ENCODE measurements around the gene XKRX. TPM values are rescaled to one million over a fixed set of nuclear protein-coding genes. Genes with fewer than 3 reads are reported as not detected.

XKRX gene
- total RNA-seq, 4 donors from 2014 or later, result 0.13 to 0.90 (median 0.16) TPM; not detected in 1

DNA sequence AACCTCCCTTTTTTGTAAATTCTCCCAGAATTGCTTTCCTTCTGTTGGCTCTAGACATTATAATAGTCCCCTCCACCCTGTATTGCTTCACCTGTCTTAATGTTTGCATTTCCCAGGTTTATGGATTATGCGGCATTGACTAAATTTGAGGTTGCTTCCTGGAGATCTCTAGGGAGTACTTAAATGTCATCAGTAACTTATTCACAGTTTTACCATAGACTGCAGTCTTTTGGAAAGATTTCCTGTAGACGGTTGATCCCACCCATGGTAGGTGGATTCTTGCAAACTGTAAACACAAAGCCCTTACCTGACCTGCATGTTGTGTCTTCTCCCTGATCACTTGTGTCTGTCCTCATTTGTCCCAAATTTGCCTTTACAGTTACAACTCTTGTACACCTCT is 48.3 kb downstream of the XKRX start:
- peaks cover 0 to 8% (median 0%) of the 10 kb centered on the region in 3 donors for H3K27me3 ChIP-seq
- no peaks in the 10 kb centered on the region for H3K36me3 ChIP-seq
- TF ChIP-seq, protein P1, sequence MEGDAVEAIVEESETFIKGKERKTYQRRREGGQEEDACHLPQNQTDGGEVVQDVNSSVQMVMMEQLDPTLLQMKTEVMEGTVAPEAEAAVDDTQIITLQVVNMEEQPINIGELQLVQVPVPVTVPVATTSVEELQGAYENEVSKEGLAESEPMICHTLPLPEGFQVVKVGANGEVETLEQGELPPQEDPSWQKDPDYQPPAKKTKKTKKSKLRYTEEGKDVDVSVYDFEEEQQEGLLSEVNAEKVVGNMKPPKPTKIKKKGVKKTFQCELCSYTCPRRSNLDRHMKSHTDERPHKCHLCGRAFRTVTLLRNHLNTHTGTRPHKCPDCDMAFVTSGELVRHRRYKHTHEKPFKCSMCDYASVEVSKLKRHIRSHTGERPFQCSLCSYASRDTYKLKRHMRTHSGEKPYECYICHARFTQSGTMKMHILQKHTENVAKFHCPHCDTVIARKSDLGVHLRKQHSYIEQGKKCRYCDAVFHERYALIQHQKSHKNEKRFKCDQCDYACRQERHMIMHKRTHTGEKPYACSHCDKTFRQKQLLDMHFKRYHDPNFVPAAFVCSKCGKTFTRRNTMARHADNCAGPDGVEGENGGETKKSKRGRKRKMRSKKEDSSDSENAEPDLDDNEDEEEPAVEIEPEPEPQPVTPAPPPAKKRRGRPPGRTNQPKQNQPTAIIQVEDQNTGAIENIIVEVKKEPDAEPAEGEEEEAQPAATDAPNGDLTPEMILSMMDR (IDR thresholded peaks at IDR 0.05 in 4 of 5, conservative IDR thresholded peaks at IDR 0.05 in 1 of 5), result no peak
- TF ChIP-seq POLR2A (IDR thresholded peaks at IDR 0.05), result no peak
- no peaks in the 10 kb centered on the region for H3K9me3 ChIP-seq
- intact Hi-C loops (cut with DNase I; ENCODE audit: low total_unique reads) (no loop called here), in situ Hi-C loops (cut with MboI; ENCODE audit: low sequenced_read_pairs in 4 of 4) (no loop called here)
- no peak overlapping the region for H3K4me3 ChIP-seq
- ATAC-seq (no peak), DNase-seq (no peak)
- H3K4me1 ChIP-seq, result no peaks in the 10 kb centered on the region
- no peak overlapping the region for H3K27ac ChIP-seq

DNA sequence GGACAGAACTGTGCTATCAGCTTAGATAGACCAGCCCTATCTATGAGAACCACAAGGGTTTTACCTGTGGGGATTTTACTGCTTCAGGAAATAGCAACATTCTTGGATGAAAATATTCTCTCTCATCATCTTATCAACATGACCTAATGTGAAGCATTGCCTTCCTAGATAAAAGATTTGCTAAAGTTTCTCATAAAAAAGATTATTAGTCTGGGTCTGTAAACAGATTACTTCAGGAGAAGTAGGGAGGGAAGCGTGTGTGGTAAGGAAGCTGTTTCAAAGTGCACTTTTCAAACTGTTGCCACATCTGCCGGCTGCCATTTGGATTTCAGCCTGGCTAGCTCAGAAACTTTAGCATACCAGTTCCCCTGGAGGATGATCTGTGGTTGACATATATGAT is 54.4 kb downstream of the XKRX start, which contains the start of gene NOX1:
NOX1 (minus strand) TSS at position 35 of the 400 bp plus-strand sequence. CDS start 220 bp downstream, outside the sequence.
- Histone ChIP-seq H3K27me3 (peaks cover 0 to 11% (median 0%) of the 10 kb centered on the region in 3 donors), H3K4me1 (no peaks in the 10 kb centered on the region), H3K4me3 (no peak within 1 kb of the TSS), H3K36me3 (no peaks in the 10 kb centered on the region), H3K27ac (no peak within 1 kb of the TSS), H3K9me3 (no peaks in the 10 kb centered on the region)
- intact Hi-C loops (cut with DNase I; ENCODE audit: low total_unique reads) (no loop called here), in situ Hi-C loops (cut with MboI; ENCODE audit: low sequenced_read_pairs in 4 of 4) (no loop called here)
- TF ChIP-seq, protein P1 (IDR thresholded peaks at IDR 0.05 in 4 of 5, conservative IDR thresholded peaks at IDR 0.05 in 1 of 5), result no peak
- no peak for TF ChIP-seq POLR2A (IDR thresholded peaks at IDR 0.05)
- DNase-seq (no peak), ATAC-seq (no peak)

DNA sequence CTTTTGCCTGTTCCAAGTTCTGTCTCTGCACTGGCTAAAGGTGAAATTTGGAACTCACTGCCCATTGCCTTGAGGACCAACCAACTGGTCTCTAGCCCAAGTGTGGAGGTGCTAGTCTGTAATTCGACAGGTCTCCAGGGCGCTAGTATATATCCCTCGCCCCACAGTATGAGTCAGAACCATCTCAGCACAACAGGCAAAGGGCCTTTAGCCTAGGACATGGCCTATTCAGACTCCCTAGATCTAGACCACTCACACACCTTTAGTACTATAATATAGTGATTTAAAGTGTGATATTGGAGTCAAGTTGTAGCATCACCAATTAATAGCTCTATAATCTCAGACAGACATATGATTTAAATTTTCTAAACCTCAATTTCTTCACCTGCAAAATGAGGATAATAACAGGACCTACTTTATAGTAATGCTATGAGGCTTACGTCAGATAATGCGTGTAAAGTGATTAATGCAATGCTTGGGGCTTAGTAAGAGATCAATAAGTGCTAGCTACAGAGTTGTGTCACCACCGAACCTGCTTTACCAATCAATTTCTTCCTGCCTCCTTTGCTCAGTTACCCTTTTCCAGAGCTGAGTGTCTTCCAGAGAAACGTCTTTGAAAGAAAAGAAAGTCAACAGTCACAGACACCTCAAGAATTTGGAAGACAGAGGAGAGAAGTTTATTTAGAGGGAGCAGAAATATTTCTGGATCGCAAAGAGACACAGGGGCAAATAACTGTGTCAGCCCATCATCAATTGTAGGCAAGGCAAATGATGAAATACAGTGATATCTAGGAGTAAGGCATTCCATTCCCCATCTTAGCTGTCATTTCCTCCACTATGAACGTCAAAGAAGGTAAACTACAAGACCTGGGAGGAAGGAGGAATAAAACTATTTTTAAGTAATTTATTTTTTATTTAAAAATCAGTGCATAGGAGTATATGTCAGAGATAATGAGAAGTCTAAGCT is 56.8 kb downstream of the XKRX start:
- DNase-seq, result no peak
- Histone ChIP-seq H3K36me3 (no peaks in the 10 kb centered on the region), H3K27ac (no peak overlapping the region), H3K27me3 (peaks cover 0 to 2% (median 0%) of the 10 kb centered on the region in 3 donors), H3K9me3 (no peaks in the 10 kb centered on the region), H3K4me1 (no peaks in the 10 kb centered on the region), H3K4me3 (no peak overlapping the region)
- in situ Hi-C loops (cut with MboI; ENCODE audit: low sequenced_read_pairs in 4 of 4), result no loop called here
- intact Hi-C loops (cut with DNase I; ENCODE audit: low total_unique reads), result no loop called here
- ATAC-seq, result no peak
- TF ChIP-seq POLR2A (IDR thresholded peaks at IDR 0.05), result no peak
- TF ChIP-seq, protein P1 (IDR thresholded peaks at IDR 0.05 in 4 of 5, conservative IDR thresholded peaks at IDR 0.05 in 1 of 5), result no peak

DNA sequence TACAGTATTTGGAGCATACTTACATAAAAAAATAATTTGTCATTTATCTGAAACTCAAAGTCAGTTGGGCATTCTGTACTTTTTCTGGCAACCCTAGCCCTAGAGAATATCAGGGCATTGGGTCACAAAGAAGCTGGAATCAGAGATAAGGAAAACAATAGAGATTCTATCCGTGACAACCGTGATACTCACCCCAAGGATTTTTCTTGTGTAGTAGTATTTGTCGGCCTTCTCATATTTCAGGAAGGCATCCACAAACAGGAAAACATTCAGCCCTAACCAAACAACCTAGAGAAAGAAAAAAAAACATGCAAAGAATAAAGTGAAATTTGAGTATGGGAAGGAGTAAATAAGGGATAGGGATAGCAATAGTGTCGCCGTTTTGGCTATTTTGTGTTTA is 58.2 kb downstream of the XKRX start:
- Histone ChIP-seq H3K4me3 (no peak overlapping the region), H3K4me1 (no peaks in the 10 kb centered on the region), H3K9me3 (no peaks in the 10 kb centered on the region), H3K36me3 (no peaks in the 10 kb centered on the region), H3K27ac (no peak overlapping the region), H3K27me3 (peaks cover 0 to 2% (median 0%) of the 10 kb centered on the region in 3 donors)
- intact Hi-C loops (cut with DNase I; ENCODE audit: low total_unique reads), result no loop called here
- ATAC-seq, result no peak
- DNase-seq, result no peak
- TF ChIP-seq, protein P1 (IDR thresholded peaks at IDR 0.05 in 4 of 5, conservative IDR thresholded peaks at IDR 0.05 in 1 of 5), result no peak
- no peak for TF ChIP-seq POLR2A (IDR thresholded peaks at IDR 0.05)
- in situ Hi-C loops (cut with MboI; ENCODE audit: low sequenced_read_pairs in 4 of 4), result no loop called here

All from gastrocnemius medialis (tissue), 4 donors.